Thoracic aorta (tissue), 2 donors: ENCODE results near the gene IL17REL. TPM values are rescaled to one million over a fixed set of nuclear protein-coding genes. Genes with fewer than 3 reads are reported as not detected.

ENCODE experiments used
- ATAC-seq: fragments of 150-250 bp; one replicate; pipeline ENCODE4 v1.8.0; 2017; ENCODE audit warnings: low read depth; ENCODE audit not compliant: insufficient number of reproducible peaks, low FRiP score
- DNase-seq: peaks from one replicate; pipeline ENCODE4 v3.0.0-alpha.2; 2020; ENCODE audit warnings: low spot score
- H3K27ac ChIP-seq, 2 donors: fragments of 200-600 bp; sonication (generic); 1 replicate in 1 of 2; 2 replicates in 1 of 2; pipeline ENCODE4 v1.5.1; 2016; ENCODE audit warnings: mild to moderate bottlenecking in 2 of 2, moderate library complexity in 2 of 2
- H3K27me3 ChIP-seq: fragments of 200-600 bp; sonication (generic); replicated peaks from 2 replicates; pipeline ENCODE4 v1.6.0; 2016; ENCODE audit warnings: mild to moderate bottlenecking; ENCODE audit not compliant: insufficient read depth
- H3K36me3 ChIP-seq: fragments of 200-600 bp; sonication (generic); one replicate; pipeline ENCODE4 v1.5.1; 2016
- H3K4me1 ChIP-seq, 2 donors: fragments of 200-600 bp; sonication (generic); 1 replicate in 1 of 2; 2 replicates in 1 of 2; pipeline versions ENCODE4 v1.5.1 to v1.6.0; 2016; ENCODE audit warnings: low read depth in 2 of 2, mild to moderate bottlenecking in 1 of 2; ENCODE audit not compliant: control insufficient read depth in 1 of 2
- H3K4me3 ChIP-seq: fragments of 200-600 bp; sonication (generic); 2 replicates; pipeline ENCODE4 v1.5.1; 2016; ENCODE audit warnings: mild to moderate bottlenecking
- H3K9me3 ChIP-seq: fragments of 200-600 bp; sonication (generic); 2 replicates; pipeline ENCODE4 v1.5.1; 2016
- CTCF ChIP-seq: fragments of 200-600 bp; sonication (generic); IDR thresholded peaks from one replicate; pipeline ENCODE4 v1.5.1; 2019; ENCODE audit warnings: antibody characterized with exemption
- total RNA-seq, 2 donors: library from RNA; depleted of rRNA; stranded (reverse); fragments of >200 nt; gene quantifications; one replicate each; pipeline versions ENCODE4 v1.1.0 to v1.2.3, GENCODE V29; 2016

Gene IL17REL
- total RNA-seq, 2 donors from 2014 or later: not detected

- Histone ChIP-seq H3K4me1 (peaks cover 12 to 27% of the 10 kb centered on the region in 2 donors), H3K27me3 (no peaks in the 10 kb centered on the region), H3K27ac (no peak overlapping the region), H3K9me3 (no peaks in the 10 kb centered on the region), H3K4me3 (no peak overlapping the region), H3K36me3 (no peaks in the 10 kb centered on the region)
- no peak for ATAC-seq
- TF ChIP-seq CTCF: no peak
- DNase-seq: no peak
Observed at GRCh38 chr22:49950396-49950994, 62.1 kb downstream of the IL17REL start.

- no peaks in the 10 kb centered on the region for H3K9me3 ChIP-seq
- TF ChIP-seq CTCF: no peak
- H3K36me3 ChIP-seq: no peaks in the 10 kb centered on the region
- H3K27me3 ChIP-seq: no peaks in the 10 kb centered on the region
- no peak overlapping the region for H3K27ac ChIP-seq
- no peak overlapping the region for H3K4me3 ChIP-seq
- ATAC-seq (no peak), DNase-seq (no peak)
- peaks cover 12 to 27% of the 10 kb centered on the region in 2 donors for H3K4me1 ChIP-seq
Observed at GRCh38 chr22:49949914-49950292, 62.7 kb downstream of the IL17REL start.

GRCh38 chr22:49948958-49949913, 63.3 kb downstream of the IL17REL start:
- DNase-seq (no peak), ATAC-seq (no peak)
- no peak overlapping the region for H3K4me3 ChIP-seq
- H3K27me3 ChIP-seq: no peaks in the 10 kb centered on the region
- peaks cover 12 to 25% of the 10 kb centered on the region in 2 donors for H3K4me1 ChIP-seq
- H3K27ac ChIP-seq: no peak overlapping the region
- no peaks in the 10 kb centered on the region for H3K9me3 ChIP-seq
- TF ChIP-seq CTCF: no peak
- no peaks in the 10 kb centered on the region for H3K36me3 ChIP-seq

- H3K27me3 ChIP-seq: no peaks in the 10 kb centered on the region
- no peak for DNase-seq
- H3K4me1 ChIP-seq: peaks cover 9 to 17% of the 10 kb centered on the region in 2 donors
- H3K36me3 ChIP-seq: no peaks in the 10 kb centered on the region
- no peaks in the 10 kb centered on the region for H3K9me3 ChIP-seq
- ATAC-seq: no peak
- H3K4me3 ChIP-seq: no peak overlapping the region
- no peak for TF ChIP-seq CTCF
- H3K27ac ChIP-seq: no peak overlapping the region
Observed at GRCh38 chr22:49948116-49948957, 64.2 kb downstream of the IL17REL start.

GRCh38 chr22:49947296-49947622, 65.3 kb downstream of the IL17REL start:
- H3K4me1 ChIP-seq: peaks cover 0 to 7% of the 10 kb centered on the region in 2 donors
- TF ChIP-seq CTCF: no peak
- no peaks in the 10 kb centered on the region for H3K9me3 ChIP-seq
- H3K27me3 ChIP-seq: no peaks in the 10 kb centered on the region
- DNase-seq: no peak
- H3K4me3 ChIP-seq: no peak overlapping the region
- ATAC-seq: no peak
- no peak overlapping the region for H3K27ac ChIP-seq
- no peaks in the 10 kb centered on the region for H3K36me3 ChIP-seq
